Measurements from ENCODE around the gene FAM237A. TPM values are rescaled to one million over a fixed set of nuclear protein-coding genes. Genes with fewer than 3 reads are reported as not detected.
A peak's percentile ranks its signal among the peaks of the same experiment; 100 is the strongest.

The FAM237A gene
- total and polyA plus RNA-seq, 12 donors = not detected

DNA sequence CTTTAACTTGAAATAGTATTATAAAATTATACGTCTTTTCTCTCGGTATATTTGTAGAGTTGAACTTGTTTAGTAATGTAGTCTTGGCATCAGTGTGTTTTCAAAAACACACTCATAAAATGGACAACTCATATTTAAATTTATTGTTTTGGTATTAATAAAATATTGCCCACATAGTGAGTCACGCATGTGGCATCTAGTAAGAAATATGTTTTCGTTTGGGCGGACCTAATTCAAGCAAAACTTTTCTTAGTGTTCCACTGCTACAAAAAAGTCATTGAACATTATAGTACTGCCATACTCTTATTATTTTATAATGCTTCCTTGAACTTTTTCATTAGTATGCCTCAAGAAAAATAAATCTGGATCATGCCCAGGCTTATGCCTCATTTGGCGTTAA is 31.1 kb upstream of the FAM237A start:
- 92 to 94% (median 92%) methylated on average over 6 of the region's 6 CpGs for WGBS, 4 donors
- Histone ChIP-seq H3K4me3 (no peak overlapping the region), H3K36me3 (replicated peaks in 1 of 2) (no peaks in the 10 kb centered on the region), H3K27ac (no peak overlapping the region), H3K27me3 (no peaks in the 10 kb centered on the region), H3K9me3 (replicated peaks in 1 of 3) (no peaks in the 10 kb centered on the region), H3K4me1 (replicated peaks in 1 of 2) (peaks cover 0 to 3% of the 10 kb centered on the region in 2 donors)
- TF ChIP-seq POLR2A (IDR thresholded peaks at IDR 0.05) = no peak
- TF ChIP-seq, protein P1, sequence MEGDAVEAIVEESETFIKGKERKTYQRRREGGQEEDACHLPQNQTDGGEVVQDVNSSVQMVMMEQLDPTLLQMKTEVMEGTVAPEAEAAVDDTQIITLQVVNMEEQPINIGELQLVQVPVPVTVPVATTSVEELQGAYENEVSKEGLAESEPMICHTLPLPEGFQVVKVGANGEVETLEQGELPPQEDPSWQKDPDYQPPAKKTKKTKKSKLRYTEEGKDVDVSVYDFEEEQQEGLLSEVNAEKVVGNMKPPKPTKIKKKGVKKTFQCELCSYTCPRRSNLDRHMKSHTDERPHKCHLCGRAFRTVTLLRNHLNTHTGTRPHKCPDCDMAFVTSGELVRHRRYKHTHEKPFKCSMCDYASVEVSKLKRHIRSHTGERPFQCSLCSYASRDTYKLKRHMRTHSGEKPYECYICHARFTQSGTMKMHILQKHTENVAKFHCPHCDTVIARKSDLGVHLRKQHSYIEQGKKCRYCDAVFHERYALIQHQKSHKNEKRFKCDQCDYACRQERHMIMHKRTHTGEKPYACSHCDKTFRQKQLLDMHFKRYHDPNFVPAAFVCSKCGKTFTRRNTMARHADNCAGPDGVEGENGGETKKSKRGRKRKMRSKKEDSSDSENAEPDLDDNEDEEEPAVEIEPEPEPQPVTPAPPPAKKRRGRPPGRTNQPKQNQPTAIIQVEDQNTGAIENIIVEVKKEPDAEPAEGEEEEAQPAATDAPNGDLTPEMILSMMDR (IDR thresholded peaks at IDR 0.05) = no peak
- intact Hi-C loops (cut with DNase I) = no loop called here
- DNase-seq = no peak

DNA sequence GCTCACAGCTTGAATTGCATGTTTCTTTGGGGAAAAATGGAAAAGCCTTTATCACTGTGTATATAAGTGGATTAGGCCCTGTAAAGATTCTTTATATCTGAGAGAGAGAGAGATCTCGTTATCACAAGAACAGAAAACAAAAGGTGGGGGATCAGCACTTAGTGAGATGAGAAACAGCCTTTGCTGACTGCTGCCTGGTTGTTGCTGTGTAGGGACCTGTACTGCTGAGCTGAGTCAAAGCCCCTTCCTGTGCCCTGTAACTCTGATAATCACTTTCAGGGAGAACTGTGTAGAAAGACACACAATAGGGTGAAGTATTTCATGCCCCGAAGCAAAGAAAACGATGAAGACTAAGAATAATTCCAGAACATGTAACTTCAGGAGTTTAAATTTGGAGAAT is 30.6 kb upstream of the FAM237A start:
- no peak for DNase-seq
- H3K4me3 ChIP-seq = no peak overlapping the region
- no peaks in the 10 kb centered on the region for H3K27me3 ChIP-seq
- TF ChIP-seq, protein P1 (IDR thresholded peaks at IDR 0.05) = no peak
- no peak for TF ChIP-seq POLR2A (IDR thresholded peaks at IDR 0.05)
- no peaks in the 10 kb centered on the region for H3K9me3 ChIP-seq (replicated peaks in 1 of 3)
- whole genome bisulfite sequencing, 4 donors = 76 to 89% (median 80%) methylated on average over 3 of the region's 3 CpGs
- intact Hi-C loops (cut with DNase I) = no loop called here
- no peaks in the 10 kb centered on the region for H3K36me3 ChIP-seq (replicated peaks in 1 of 2)
- no peak overlapping the region for H3K27ac ChIP-seq
- peaks cover 0 to 3% of the 10 kb centered on the region in 2 donors for H3K4me1 ChIP-seq (replicated peaks in 1 of 2)

- H3K36me3 ChIP-seq (replicated peaks in 1 of 2) = no peaks in the 10 kb centered on the region
- H3K27me3 ChIP-seq = no peaks in the 10 kb centered on the region
- no peak overlapping the region for H3K4me3 ChIP-seq
- intact Hi-C loops (cut with DNase I) = no loop called here
- H3K4me1 ChIP-seq (replicated peaks in 1 of 2) = peaks cover 0 to 3% of the 10 kb centered on the region in 2 donors
- peak in 6 of 7 donors; percentile 52 to 65 (median 56) for DNase-seq
- H3K9me3 ChIP-seq (replicated peaks in 1 of 3) = no peaks in the 10 kb centered on the region
- TF ChIP-seq, protein P1 (IDR thresholded peaks at IDR 0.05) = no peak
- TF ChIP-seq POLR2A (IDR thresholded peaks at IDR 0.05) = peak in 1 of 2 donors; percentile 10
- H3K27ac ChIP-seq = no peak overlapping the region
- WGBS, 4 donors = 44 to 53% (median 50%) methylated on average over 6 of the region's 6 CpGs
Measured at GRCh38 chr2:206614811-206615210, 27.5 kb upstream of the FAM237A start.

- no peaks in the 10 kb centered on the region for H3K27me3 ChIP-seq
Measured at GRCh38 chr2:206615417-206616089, 26.7 kb upstream of the FAM237A start.

More at GRCh38 chr2:206615417-206616089, 26.7 kb upstream of the FAM237A start:
- H3K27ac ChIP-seq = no peak overlapping the region
- intact Hi-C loops (cut with DNase I) = no loop called here
- no peak overlapping the region for H3K4me3 ChIP-seq
- WGBS, 4 donors = 61 to 71% (median 67%) methylated on average over 7 of the region's 7 CpGs
- H3K36me3 ChIP-seq (replicated peaks in 1 of 2) = no peaks in the 10 kb centered on the region
- TF ChIP-seq, protein P1 (IDR thresholded peaks at IDR 0.05) = no peak
- TF ChIP-seq POLR2A (IDR thresholded peaks at IDR 0.05) = no peak
- DNase-seq = peak in 2 of 7 donors; percentile 6 to 8
- H3K4me1 ChIP-seq (replicated peaks in 1 of 2) = peaks cover 0 to 3% of the 10 kb centered on the region in 2 donors
- no peaks in the 10 kb centered on the region for H3K9me3 ChIP-seq (replicated peaks in 1 of 3)

Data from adrenal gland (tissue), 12 donors.